Measurements from ENCODE around the gene SLC16A10. TPM values are rescaled to one million over a fixed set of nuclear protein-coding genes. Genes with fewer than 3 reads are reported as not detected.
A peak's percentile ranks its signal among the peaks of the same experiment; 100 is the strongest.
"Not testable (repeated sequence)": the region's sequence is repeated elsewhere in the genome, so short reads cannot be mapped to it uniquely, and the experiment has no call there.

The SLC16A10 gene, protein sequence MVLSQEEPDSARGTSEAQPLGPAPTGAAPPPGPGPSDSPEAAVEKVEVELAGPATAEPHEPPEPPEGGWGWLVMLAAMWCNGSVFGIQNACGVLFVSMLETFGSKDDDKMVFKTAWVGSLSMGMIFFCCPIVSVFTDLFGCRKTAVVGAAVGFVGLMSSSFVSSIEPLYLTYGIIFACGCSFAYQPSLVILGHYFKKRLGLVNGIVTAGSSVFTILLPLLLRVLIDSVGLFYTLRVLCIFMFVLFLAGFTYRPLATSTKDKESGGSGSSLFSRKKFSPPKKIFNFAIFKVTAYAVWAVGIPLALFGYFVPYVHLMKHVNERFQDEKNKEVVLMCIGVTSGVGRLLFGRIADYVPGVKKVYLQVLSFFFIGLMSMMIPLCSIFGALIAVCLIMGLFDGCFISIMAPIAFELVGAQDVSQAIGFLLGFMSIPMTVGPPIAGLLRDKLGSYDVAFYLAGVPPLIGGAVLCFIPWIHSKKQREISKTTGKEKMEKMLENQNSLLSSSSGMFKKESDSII
- 3.4 TPM for polyA plus RNA-seq (2012; ENCODE audit: missing spikeins)

DNA sequence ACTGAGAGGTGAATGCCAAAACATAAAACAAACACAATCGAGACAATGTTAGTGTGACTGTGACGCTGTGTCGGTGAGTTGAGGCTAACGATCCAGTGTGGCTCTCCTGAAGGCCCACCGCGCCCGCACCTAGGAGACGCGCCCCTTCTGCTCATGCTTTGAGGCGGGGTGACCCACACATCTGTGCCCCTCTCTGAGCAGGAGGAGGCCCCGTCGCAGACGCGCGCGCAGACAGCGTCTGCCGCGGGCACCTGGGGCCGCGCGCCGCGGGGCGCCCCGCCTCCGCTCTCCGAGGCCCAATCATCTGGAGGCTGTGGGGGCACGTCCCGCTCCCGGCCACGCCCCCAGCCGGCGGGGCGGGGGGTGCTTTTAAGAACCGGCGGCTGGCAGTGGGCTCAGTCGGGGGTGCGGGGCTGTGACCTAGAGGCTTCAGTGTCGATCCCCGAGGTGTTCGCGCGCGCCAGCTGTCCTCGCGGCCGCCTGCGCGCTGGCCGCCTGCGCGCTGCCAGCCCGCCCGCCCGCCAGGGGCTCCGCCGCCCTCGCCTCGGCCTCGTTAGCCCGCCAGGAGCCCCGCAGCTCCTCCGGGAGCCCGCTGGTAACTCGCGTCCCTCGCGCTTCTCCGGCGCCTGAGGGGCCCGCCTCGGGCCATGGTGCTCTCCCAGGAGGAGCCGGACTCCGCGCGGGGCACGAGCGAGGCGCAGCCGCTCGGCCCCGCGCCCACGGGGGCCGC is at the start of gene SLC16A10:
Gene SLC16A10, plus strand, starts transcription at position 398 of the 730 bp plus-strand sequence. Its CDS starts 250 bp downstream, at position 648.
- peak; percentile 77 for DNase-seq (ENCODE audit: insufficient read length)
- TF ChIP-seq POLR2A (IDR thresholded peaks at IDR 0.05; ENCODE audit: low read depth, low read length) (peak; percentile 87; the same call in 1 of the 2 replicates), POLR2AphosphoS5 (IDR thresholded peaks at IDR 0.05; ENCODE audit: low read depth, low read length) (peak; percentile 43; the same call in 1 of the 2 replicates), TAF1 (IDR thresholded peaks at IDR 0.05; ENCODE audit: borderline replicate concordance, low read depth, low read length) (no peak)
- peak; percentile 93 for FAIRE-seq

DNA sequence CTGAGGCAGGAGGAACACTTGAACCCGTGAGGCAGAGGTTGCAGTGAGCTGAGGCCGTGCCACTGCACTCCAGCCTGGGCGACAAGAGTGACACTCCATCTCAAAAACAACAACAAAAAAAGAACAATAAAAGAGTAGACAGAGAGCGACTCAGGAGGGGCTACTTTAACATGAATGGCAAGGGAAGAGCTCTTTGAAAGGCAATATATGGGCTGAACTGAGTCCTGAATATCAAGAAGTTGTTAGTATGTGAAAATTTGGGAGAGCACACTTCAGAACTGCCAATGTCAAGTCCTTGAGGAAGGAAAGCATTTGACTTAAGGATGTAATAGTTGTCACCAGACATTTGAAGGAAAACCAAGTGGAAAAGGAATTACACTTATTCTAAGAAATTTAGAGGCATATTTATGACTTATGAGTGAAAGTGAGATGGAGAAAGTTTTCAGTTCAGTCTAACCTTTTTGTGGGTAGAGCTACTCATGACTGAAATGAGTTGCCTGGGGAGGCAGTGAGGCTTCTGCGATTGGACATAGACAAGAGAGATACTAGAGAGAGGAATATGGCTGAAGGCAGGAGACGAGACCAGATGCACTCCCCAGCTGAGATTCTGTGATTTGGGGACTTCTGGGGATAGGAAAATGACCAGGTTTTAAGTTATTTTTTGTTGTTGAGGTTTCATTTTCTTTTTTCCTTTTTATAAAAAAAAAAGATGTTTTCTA is 48.6 kb upstream of the SLC16A10 start:
- peak; percentile 27 for DNase-seq (ENCODE audit: insufficient read length)
- no peak for TF ChIP-seq POLR2AphosphoS5 (IDR thresholded peaks at IDR 0.05; ENCODE audit: low read depth, low read length)
- no peak for TF ChIP-seq TAF1 (IDR thresholded peaks at IDR 0.05; ENCODE audit: borderline replicate concordance, low read depth, low read length)
- no peak for TF ChIP-seq POLR2A (IDR thresholded peaks at IDR 0.05; ENCODE audit: low read depth, low read length)
- no peak for FAIRE-seq

DNA sequence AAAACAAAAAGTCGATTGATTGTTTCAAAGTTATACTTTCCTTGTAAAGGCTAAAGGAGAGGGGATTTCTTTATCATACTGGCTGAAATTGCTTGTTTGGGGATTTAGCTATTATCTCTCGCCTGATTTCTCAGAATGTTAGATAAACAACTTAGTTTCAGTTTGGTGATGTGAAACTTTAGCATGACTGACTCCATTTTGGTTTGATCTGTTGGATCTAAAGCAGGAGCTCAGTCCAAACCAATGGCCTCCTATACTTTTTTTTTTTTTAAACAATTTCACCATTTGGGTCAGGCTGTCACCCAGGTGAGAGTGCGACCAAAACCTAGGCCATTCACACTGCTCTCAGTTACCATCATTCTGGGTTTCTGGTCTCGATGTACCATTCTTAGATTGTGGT is 45.4 kb upstream of the SLC16A10 start:
- no peak for TF ChIP-seq POLR2A (IDR thresholded peaks at IDR 0.05; ENCODE audit: low read depth, low read length)
- TF ChIP-seq TAF1 (IDR thresholded peaks at IDR 0.05; ENCODE audit: borderline replicate concordance, low read depth, low read length): no peak
- TF ChIP-seq POLR2AphosphoS5 (IDR thresholded peaks at IDR 0.05; ENCODE audit: low read depth, low read length): no peak
- no peak for DNase-seq (ENCODE audit: insufficient read length)
- FAIRE-seq: no peak

DNA sequence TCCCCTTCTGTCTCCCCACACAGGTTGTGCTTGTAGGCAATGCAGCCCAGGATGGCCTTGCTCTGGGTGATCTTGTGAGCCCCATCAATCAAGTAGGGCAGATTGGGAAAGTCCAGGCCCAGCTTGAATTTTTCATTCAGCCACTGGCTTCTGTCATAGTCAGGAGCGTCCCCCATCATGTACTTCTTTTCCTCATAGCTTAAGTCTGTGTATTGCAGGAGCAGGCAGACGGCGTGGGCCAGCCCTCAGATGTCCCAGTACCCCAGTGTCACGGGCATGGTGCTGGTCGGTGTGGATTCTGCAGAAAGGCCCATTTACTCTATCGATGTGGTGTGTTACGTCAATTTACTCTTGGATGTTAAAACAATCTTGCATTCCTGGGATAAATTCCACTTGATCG is 40.1 kb upstream of the SLC16A10 start:
- no peak for TF ChIP-seq POLR2A (IDR thresholded peaks at IDR 0.05; ENCODE audit: low read depth, low read length)
- TF ChIP-seq POLR2AphosphoS5 (IDR thresholded peaks at IDR 0.05; ENCODE audit: low read depth, low read length): no peak
- TF ChIP-seq TAF1 (IDR thresholded peaks at IDR 0.05; ENCODE audit: borderline replicate concordance, low read depth, low read length): no peak
- DNase-seq (ENCODE audit: insufficient read length) (no peak), FAIRE-seq (no peak)

DNA sequence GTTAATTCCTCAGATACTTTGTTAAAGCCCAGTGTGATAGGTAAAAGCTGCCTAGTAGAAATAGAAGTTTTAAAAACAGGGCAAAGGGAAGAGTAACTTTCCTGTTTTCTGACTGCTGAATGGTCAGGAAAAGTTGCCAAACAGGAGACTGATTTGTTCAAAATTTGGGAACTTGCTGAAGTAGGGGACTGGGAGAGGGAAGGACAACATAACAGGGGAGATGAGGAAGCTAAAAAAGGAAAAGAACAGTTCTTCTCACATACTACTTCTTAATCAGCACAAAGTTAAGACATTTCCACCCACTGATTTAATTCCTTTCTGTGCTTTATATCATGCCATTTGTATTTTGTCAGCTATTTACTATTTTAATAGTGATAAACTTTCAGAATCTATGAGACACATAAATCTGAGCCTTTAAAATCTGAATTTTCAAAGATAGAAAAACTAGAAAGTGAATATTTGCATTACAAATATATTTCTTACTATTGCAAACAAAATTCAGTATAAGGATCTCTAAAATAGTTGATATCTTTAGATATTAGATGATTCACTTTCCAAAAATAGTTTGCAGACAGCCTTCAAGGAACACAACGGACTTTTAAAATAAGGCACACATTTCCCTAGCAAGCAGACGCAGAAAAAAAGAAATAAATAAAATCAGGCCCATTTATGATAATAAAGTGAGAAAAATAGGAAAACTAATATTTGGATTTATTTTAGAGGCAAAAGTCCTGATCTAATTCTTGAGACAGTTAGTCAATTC is 36.9 kb upstream of the SLC16A10 start:
- no peak for TF ChIP-seq POLR2A (IDR thresholded peaks at IDR 0.05; ENCODE audit: low read depth, low read length)
- no peak for TF ChIP-seq POLR2AphosphoS5 (IDR thresholded peaks at IDR 0.05; ENCODE audit: low read depth, low read length)
- no peak for TF ChIP-seq TAF1 (IDR thresholded peaks at IDR 0.05; ENCODE audit: borderline replicate concordance, low read depth, low read length)
- FAIRE-seq: no peak
- no peak for DNase-seq (ENCODE audit: insufficient read length)

DNA sequence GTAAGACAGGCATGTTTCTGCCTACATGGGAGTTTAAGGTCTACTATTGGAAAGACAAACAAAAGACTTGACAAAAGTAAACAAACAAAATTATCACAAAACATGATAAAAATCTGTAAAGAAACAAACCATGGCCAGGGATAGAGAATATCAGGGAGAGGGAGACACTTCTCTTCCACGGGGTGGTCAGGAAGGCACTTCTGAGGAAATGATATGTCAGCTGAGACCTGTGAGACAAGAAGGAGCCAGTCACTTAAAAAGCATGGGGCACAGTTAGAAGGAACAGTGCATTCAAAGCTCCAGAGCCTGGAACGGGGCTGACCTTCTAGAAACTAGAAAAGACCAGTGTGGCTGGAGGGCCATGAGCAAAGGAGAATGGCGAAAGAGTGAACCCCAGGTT is 35.1 kb upstream of the SLC16A10 start:
- FAIRE-seq: no peak
- no peak for DNase-seq (ENCODE audit: insufficient read length)
- no peak for TF ChIP-seq POLR2AphosphoS5 (IDR thresholded peaks at IDR 0.05; ENCODE audit: low read depth, low read length)
- no peak for TF ChIP-seq TAF1 (IDR thresholded peaks at IDR 0.05; ENCODE audit: borderline replicate concordance, low read depth, low read length)
- TF ChIP-seq POLR2A (IDR thresholded peaks at IDR 0.05; ENCODE audit: low read depth, low read length): no peak

DNA sequence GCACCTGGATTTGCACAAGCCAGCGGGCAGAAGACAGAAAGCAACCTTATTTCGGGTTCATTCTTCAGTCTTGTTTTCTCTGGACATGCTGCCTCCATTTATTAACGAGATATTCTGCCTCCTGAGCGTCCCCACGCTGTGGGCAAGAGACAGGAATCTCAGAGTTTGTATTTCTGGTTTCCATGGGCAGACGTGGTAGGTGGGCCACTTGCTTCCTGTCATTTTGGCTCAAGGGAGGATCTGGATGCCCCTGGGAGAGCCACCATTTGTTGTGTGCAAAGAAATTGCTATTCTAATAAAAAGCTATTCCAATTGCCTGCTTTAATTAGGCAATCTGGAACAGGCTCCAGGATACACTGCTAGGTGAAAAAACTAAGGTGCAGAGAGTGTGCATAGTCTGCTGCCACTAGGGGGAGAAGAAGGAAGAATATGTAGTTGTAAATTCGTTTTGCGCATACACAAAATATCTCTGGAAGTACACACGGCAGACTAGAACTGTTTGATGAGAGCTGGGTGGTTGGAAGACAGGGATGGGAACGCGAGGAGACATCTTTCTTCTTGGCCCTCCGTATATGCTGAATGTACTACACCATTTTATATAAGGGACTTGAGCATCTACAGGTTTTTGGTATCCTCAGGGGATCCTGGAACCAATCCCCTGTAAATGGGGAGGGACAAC is 30.1 kb upstream of the SLC16A10 start:
- TF ChIP-seq TAF1 (IDR thresholded peaks at IDR 0.05; ENCODE audit: borderline replicate concordance, low read depth, low read length) (no peak), POLR2A (IDR thresholded peaks at IDR 0.05; ENCODE audit: low read depth, low read length) (no peak), POLR2AphosphoS5 (IDR thresholded peaks at IDR 0.05; ENCODE audit: low read depth, low read length) (no peak)
- DNase-seq (ENCODE audit: insufficient read length): peak; percentile 22
- peak; percentile 81 for FAIRE-seq

DNA sequence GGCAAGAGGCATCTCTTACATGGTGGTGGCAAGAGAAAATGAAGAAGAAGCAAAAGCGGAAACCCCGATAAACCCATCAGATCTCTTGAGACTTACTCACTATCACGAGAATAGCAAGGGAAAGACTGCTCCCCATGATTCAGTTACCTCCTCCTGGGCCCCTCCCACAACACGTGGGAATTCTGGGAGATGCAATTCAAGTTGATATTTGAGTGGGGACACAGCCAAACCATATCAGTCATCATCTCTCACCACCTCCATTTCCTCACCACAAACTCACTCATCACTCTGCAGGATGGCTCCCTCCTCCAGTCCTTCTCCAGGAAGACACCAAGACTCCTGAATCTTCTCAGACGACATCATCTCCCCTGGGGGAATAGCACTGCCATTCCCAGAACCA is 25.8 kb upstream of the SLC16A10 start:
- DNase-seq (ENCODE audit: insufficient read length) (no peak), FAIRE-seq (no peak)
- TF ChIP-seq POLR2AphosphoS5 (IDR thresholded peaks at IDR 0.05; ENCODE audit: low read depth, low read length): no peak

DNA sequence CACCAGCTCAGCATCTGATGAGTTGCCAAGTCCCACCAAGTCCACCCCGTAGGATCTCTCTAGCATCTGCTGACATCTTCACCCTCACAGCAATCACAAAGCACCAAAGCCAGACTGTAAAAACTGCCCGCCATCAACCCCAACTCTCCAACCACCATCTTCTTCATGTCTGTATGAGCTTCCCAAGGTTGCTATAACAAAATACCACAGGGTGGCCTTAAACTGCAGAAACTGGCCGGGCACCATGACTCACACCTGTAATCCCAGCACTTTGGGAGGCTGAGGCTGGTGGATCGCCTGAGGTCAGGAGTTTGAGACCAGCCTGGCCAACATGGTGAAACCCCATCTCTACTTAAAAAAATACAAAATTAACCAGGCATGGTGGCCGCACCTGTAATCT is 25.3 kb upstream of the SLC16A10 start:
- not testable (repeated sequence) for DNase-seq (ENCODE audit: insufficient read length); FAIRE-seq

DNA sequence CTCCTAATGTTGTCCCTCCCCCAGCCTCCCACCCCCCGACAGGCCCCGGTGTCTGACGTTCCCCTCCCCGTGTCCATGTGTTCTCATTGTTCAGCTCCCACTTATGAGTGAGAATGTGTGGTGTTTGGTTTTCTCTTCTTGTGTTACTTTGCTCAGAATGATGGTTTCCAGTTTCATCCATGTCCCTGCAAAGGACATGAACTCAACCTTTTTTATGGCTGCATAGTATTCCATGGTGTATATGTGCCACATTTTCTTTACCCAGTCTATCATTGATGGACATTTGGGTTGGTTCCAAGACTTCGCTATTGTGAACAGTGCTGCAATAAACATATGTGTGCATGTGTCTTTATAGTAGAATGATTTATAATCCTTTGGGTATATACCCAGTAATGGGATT is 24.4 kb upstream of the SLC16A10 start:
- not testable (repeated sequence) for FAIRE-seq

More for the DNA sequence above, 24.4 kb upstream of the SLC16A10 start:
- DNase-seq (ENCODE audit: insufficient read length): not testable (repeated sequence)

Measured in GM12892 (cell line).